K562 (cell line): ENCODE results near the gene OR2B2. TPM values are rescaled to one million over a fixed set of nuclear protein-coding genes. Genes with fewer than 3 reads are reported as not detected.

Experiments used
- ATAC-seq: fragments of 200-7000 bp; cut with Tn5 transposase; 3 replicates; pipeline ENCODE4 v1.9.1; 2020; ENCODE audit warnings: moderate library complexity
- BruUV-seq: library from RNA; stranded (reverse); fragments of 400-500 nt; replicated peaks from 2 replicates; lab custom pipeline; 2021; lab: Mats Ljungman, UMichigan
- CTCF ChIA-PET: fragments of 300-600 bp; formaldehyde crosslinking; extraction: SDS; loops from one replicate; lab custom pipeline; 2021; ENCODE audit warnings: low intra/inter-chr PET ratio; lab: Yijun Ruan, JAX
- POLR2A ChIA-PET: fragments of 300-600, 350-650 bp; sonication (Branson Sonifier 250); formaldehyde crosslinking; extraction: SDS; loops from one replicate; lab custom pipeline; 2021; ENCODE audit warnings: antibody characterized with exemption, inconsistent platforms; lab: Yijun Ruan, JAX
- DNase-seq, 4 experiments: peaks; one replicate each; pipeline versions ENCODE4 v3.0.0 to v3.0.0-alpha.2; 2011 to 2018; ENCODE audit warnings: low spot score in 3 of 4, mixed read lengths in 3 of 4; ENCODE audit errors: extremely low read depth in 1 of 4
- FAIRE-seq: peaks from 2 replicates; lab custom pipeline; 2011; peaks lifted over from hg19 to GRCh38; lab: Jason Lieb, UNC
- H2AFZ ChIP-seq: 2 replicates; pipeline ENCODE4 v1.6.0; 2011; ENCODE audit warnings: low read depth, low read length, control low read depth, inconsistent platforms
- H3K27ac ChIP-seq: fragments of 200-600 bp; 3 replicates; pipeline ENCODE4 v1.8.0; 2011; ENCODE audit warnings: low read depth, mild to moderate bottlenecking, control low read depth, inconsistent platforms, low read length, moderate library complexity, mixed read lengths; ENCODE audit errors: extremely low read depth
- H3K27me3 ChIP-seq, 2 experiments: fragments of 300-600 bp in 1 of 2; 2 replicates in 1 of 2; 3 replicates in 1 of 2; pipeline versions ENCODE4 v1.6.0 to v1.8.0; 2011; ENCODE audit warnings: inconsistent platforms in 2 of 2, low read length in 2 of 2, mild to moderate bottlenecking in 1 of 2, mixed read lengths in 1 of 2, moderate library complexity in 1 of 2; ENCODE audit not compliant: control insufficient read depth in 2 of 2, insufficient read depth in 2 of 2
- H3K36me3 ChIP-seq: fragments of 300-600 bp; 3 replicates; pipeline ENCODE4 v1.8.0; 2011; ENCODE audit warnings: mild to moderate bottlenecking, low read length, inconsistent platforms; ENCODE audit not compliant: control insufficient read depth, insufficient read depth
- H3K4me1 ChIP-seq, 2 experiments: fragments of 200-600 bp in 1 of 2; replicated peaks in 1 of 2; 2 replicates in 1 of 2; 3 replicates in 1 of 2; pipeline versions ENCODE4 v1.5.1 to v1.8.0; 2011; ENCODE audit warnings: inconsistent platforms in 2 of 2, low read length in 2 of 2, mild to moderate bottlenecking in 1 of 2, mixed read lengths in 1 of 2, moderate library complexity in 1 of 2; ENCODE audit not compliant: control insufficient read depth in 2 of 2, insufficient read depth in 2 of 2
- H3K4me2 ChIP-seq: 2 replicates; pipeline ENCODE4 v1.6.1; 2011; ENCODE audit warnings: low read length, control low read depth, inconsistent platforms, mixed read lengths; ENCODE audit not compliant: insufficient read depth
- H3K4me3 ChIP-seq: fragments of 200-600 bp; sonication (generic), shearing (Covaris generic); 2 replicates; pipeline ENCODE4 v1.5.1; 2016; ENCODE audit warnings: control low read depth, inconsistent platforms
- H3K79me2 ChIP-seq: fragments of 200-600 bp; 3 replicates; pipeline ENCODE4 v1.8.0; 2011; ENCODE audit warnings: low read length, inconsistent platforms; ENCODE audit not compliant: control insufficient read depth, insufficient read depth
- H3K9ac ChIP-seq, 2 experiments: 2 replicates each; pipeline versions ENCODE4 v1.6.0 to v1.6.1; 2011; ENCODE audit warnings: low read depth in 2 of 2, low read length in 2 of 2, control low read depth in 1 of 2, inconsistent platforms in 1 of 2, mild to moderate bottlenecking in 1 of 2, mixed read lengths in 1 of 2; ENCODE audit not compliant: insufficient read depth in 1 of 2
- H3K9me1 ChIP-seq: one replicate; pipeline ENCODE4 v1.6.0; 2011; ENCODE audit warnings: inconsistent platforms, mild to moderate bottlenecking, low read length, moderate library complexity; ENCODE audit not compliant: control insufficient read depth, insufficient read depth
- H3K9me3 ChIP-seq: replicated peaks from 2 replicates; pipeline ENCODE4 v1.5.1; 2011; ENCODE audit warnings: low read depth, low read length, inconsistent platforms; ENCODE audit not compliant: control insufficient read depth, insufficient read depth
- H4K20me1 ChIP-seq: replicated peaks from 2 replicates; pipeline ENCODE4 v1.6.1; 2011; ENCODE audit warnings: low read length, inconsistent platforms, mixed read lengths; ENCODE audit not compliant: control insufficient read depth, insufficient read depth
- CSDE1 ChIP-seq, 2 experiments: fragments of 450-650 bp; IDR thresholded peaks; 2 replicates each; pipeline ENCODE4 v1.6.1; 2016; ENCODE audit warnings: mild to moderate bottlenecking in 1 of 2
- DPF2 ChIP-seq: fragments of 450-650 bp; IDR thresholded peaks from 2 replicates; pipeline ENCODE4 v1.6.1; 2016
- E2F3 ChIP-seq: fragments of 250-450 bp; sonication (Bioruptor Pico); IDR thresholded peaks from 2 replicates; pipeline ENCODE4 v1.4.0; 2020; ENCODE audit warnings: mild to moderate bottlenecking
- E2F6 ChIP-seq, 2 experiments: IDR thresholded peaks; 2 replicates each; pipeline ENCODE4 v1.6.1; 2011; ENCODE audit warnings: borderline replicate concordance in 1 of 2, control low read depth in 1 of 2, low read depth in 1 of 2, low read length in 1 of 2, mild to moderate bottlenecking in 1 of 2, mixed read lengths in 1 of 2, moderate library complexity in 1 of 2; ENCODE audit not compliant: insufficient read depth in 1 of 2, insufficient read length in 1 of 2, poor library complexity in 1 of 2, severe bottlenecking in 1 of 2; ENCODE audit errors: extremely low read depth in 1 of 2
- KLF13 ChIP-seq: fragments of 450-650 bp; IDR thresholded peaks from 2 replicates; pipeline ENCODE4 v1.6.1; 2016; ENCODE audit warnings: missing genetic modification characterization, low read depth, mild to moderate bottlenecking, missing compliant biosample characterization, moderate library complexity, borderline replicate concordance
- KLF6 ChIP-seq: fragments of 250-450 bp; sonication (Bioruptor Pico); IDR thresholded peaks from 2 replicates; pipeline ENCODE4 v1.4.0; 2020; ENCODE audit warnings: mild to moderate bottlenecking, moderate library complexity, borderline replicate concordance
- NKRF ChIP-seq: fragments of 450-650 bp; IDR thresholded peaks from 2 replicates; pipeline ENCODE4 v1.6.1; 2016; ENCODE audit warnings: borderline replicate concordance
- PTRF ChIP-seq: fragments of 450-650 bp; IDR thresholded peaks from 2 replicates; pipeline ENCODE4 v1.6.1; 2016; ENCODE audit warnings: mild to moderate bottlenecking, missing genetic modification characterization, missing compliant biosample characterization
- PYGO2 ChIP-seq: fragments of 450-650 bp; IDR thresholded peaks from 2 replicates; pipeline ENCODE4 v1.6.1; 2016; ENCODE audit warnings: mild to moderate bottlenecking, missing genetic modification characterization, moderate library complexity, missing compliant biosample characterization
- RFX1 ChIP-seq: fragments of 450-650 bp; IDR thresholded peaks from 2 replicates; pipeline ENCODE4 v1.6.1; 2016; ENCODE audit warnings: mild to moderate bottlenecking, moderate library complexity
- ZFP36 ChIP-seq: fragments of 150-350 bp; IDR thresholded peaks from 2 replicates; pipeline ENCODE4 v1.6.1; 2018; ENCODE audit warnings: low read length, low read depth; ENCODE audit not compliant: partially characterized antibody
- ZNF184 ChIP-seq: sonication (generic); formaldehyde crosslinking; IDR thresholded peaks from 2 replicates; pipeline ENCODE4 v1.5.0; 2020; ENCODE audit warnings: missing genetic modification reagents
- ZNF212 ChIP-seq: fragments of 450-650 bp; formaldehyde crosslinking; IDR thresholded peaks from 2 replicates; pipeline ENCODE4 v1.4.0; 2020; ENCODE audit warnings: mild to moderate bottlenecking
- ZNF75A ChIP-seq: fragments of 450-650 bp; formaldehyde crosslinking; IDR thresholded peaks from 2 replicates; pipeline ENCODE4 v1.4.0; 2020; ENCODE audit warnings: mild to moderate bottlenecking
- WGBS: fragments of 100-300 bp; shearing (Covaris generic); methylation state at CpG from one replicate; pipeline ENCODE4 v1.1.6; 2016; ENCODE audit warnings: low coverage, mixed read lengths; ENCODE audit not compliant: insufficient coverage; ENCODE audit errors: missing lambda C conversion rate; 5-methylcytosine and 5-hydroxymethylcytosine counted together
- in situ Hi-C: fragments of 300-500 bp; cut with MboI; formaldehyde crosslinking; loops from 4 replicates; pipeline ENCODE4 v1.15.0; 2018; ENCODE audit warnings: inconsistent platforms, mixed read lengths
- intact Hi-C: fragments of 100-400 bp; cut with micrococcal nuclease; formaldehyde crosslinking; loops from 2 replicates; pipeline ENCODE4 v1.14.2; 2022
- polyA plus RNA-seq, 8 experiments: library from polyadenylated mRNA; depleted of rRNA in 4 of 8; stranded (reverse) in 5 of 8; unstranded in 3 of 8; fragments of >200 nt; fragmentation: Nextera tagmentation in 2 of 8; fragmentation: Illumina TruSeq in 1 of 8; extraction: Ambion mirVana in 2 of 8; extraction: Trizol in 1 of 8; gene quantifications; 2 replicates each; pipeline versions ENCODE4 v1.2.1 to v1.2.3, GENCODE V29; 2011 to 2014; ENCODE audit warnings: inconsistent platforms in 1 of 8, missing spikeins in 1 of 8
- total RNA-seq, 7 experiments: library from RNA; depleted of rRNA in 6 of 7; stranded (reverse); fragments of >200 nt in 6 of 7; fragmentation: Illumina TruSeq in 2 of 7; extraction: Trizol in 2 of 7; gene quantifications; 2 replicates each; pipeline versions ENCODE4 v1.2.1 to v1.2.3, GENCODE V29; 2011 to 2021; ENCODE audit warnings: low replicate concordance in 1 of 7
- TF ChIP-seq, protein P1 (sequence below): fragments of 250-450 bp; sonication (Bioruptor Pico); IDR thresholded peaks from 2 replicates; pipeline ENCODE4 v1.8.0; 2022; ENCODE audit warnings: inconsistent platforms, mild to moderate bottlenecking, moderate library complexity, borderline replicate concordance
- TF ChIP-seq, protein P2 (sequence below): fragments of 450-650 bp; IDR thresholded peaks from 2 replicates; pipeline ENCODE4 v1.6.1; 2016; ENCODE audit warnings: missing biosample characterization, missing genetic modification characterization
- TF ChIP-seq, protein P3 (sequence below): IDR thresholded peaks from 2 replicates; pipeline ENCODE4 v1.6.1; 2011; ENCODE audit not compliant: insufficient read length; ENCODE audit errors: extremely low read depth

Gene OR2B2
- total and polyA plus RNA-seq, 9 of the 15 experiments (the other 6 are each of a cell fraction or from before 2014, with no cell fraction given): 0.24 TPM; not detected in 8

GRCh38 chr6:27867945-27868300, 44.3 kb downstream of the OR2B2 start:
- H3K9me3 ChIP-seq: no peaks in the 10 kb centered on the region
- POLR2A ChIA-PET: interaction anchor here (0.9 to 18.7 kb wide), 11 partner anchors 11 to 1652 kb away, joined by 3 to 306 read pairs (median 19); a partner anchor contains a TSS
- no peaks in the 10 kb centered on the region for H3K27me3 ChIP-seq
- in situ Hi-C loops (no loop called here), intact Hi-C loops (loop anchor here (2.0 kb wide), 1 partner anchor 29 kb away; a partner anchor contains a TSS)
- H3K4me3 ChIP-seq: peak overlapping the region; percentile 43; the same call in 1 of the 2 replicates
- DNase-seq (no peak), ATAC-seq (no peak), FAIRE-seq (no peak)
- H4K20me1 ChIP-seq: no peaks in the 10 kb centered on the region
- BruUV-seq: no TSS peak
- H3K9me1 ChIP-seq: no peaks in the 10 kb centered on the region
- peaks cover 32% of the 10 kb centered on the region for H3K79me2 ChIP-seq
- 39% methylated on average over 1 of the region's 1 CpG for WGBS
- peak overlapping the region; percentile 68; the same call in 2 of the 3 replicates for H3K27ac ChIP-seq
- CTCF ChIA-PET: no interaction called here
- H3K36me3 ChIP-seq: no peaks in the 10 kb centered on the region
- peak overlapping the region; percentile 67; the same call in 1 of the 2 replicates for H3K4me2 ChIP-seq
- peaks cover 0 to 21% of the 10 kb centered on the region in 2 experiments; a peak in 4 of 5 replicates for H3K4me1 ChIP-seq
- H2AFZ ChIP-seq: peak overlapping the region; percentile 35; the same call in 1 of the 2 replicates
- H3K9ac ChIP-seq: peak overlapping the region in 1 of 2 experiments; percentile 74; a peak in 2 of 4 replicates
- TF ChIP-seq KLF6 (no peak), E2F3 (CRISPR knock-in tag) (no peak), KLF13 (tag) (no peak), ZFP36 (no peak), CSDE1 (IDR thresholded peaks at IDR 0.05) (no peak), E2F6 (IDR thresholded peaks at IDR 0.05; ENCODE audit: borderline replicate concordance in 1 of 2, extremely low read depth in 1 of 2, insufficient read depth in 1 of 2, insufficient read length in 1 of 2, low read depth in 1 of 2, low read length in 1 of 2, poor library complexity in 1 of 2, severe bottlenecking in 1 of 2) (no peak), NKRF (no peak), RFX1 (no peak), PYGO2 (tag) (no peak), ZNF212 (no peak), ZNF75A (CRISPR knock-in tag) (no peak), PTRF (tag) (no peak), DPF2 (no peak), ZNF184 (CRISPR knock-in tag) (no peak)
- TF ChIP-seq, protein P1, sequence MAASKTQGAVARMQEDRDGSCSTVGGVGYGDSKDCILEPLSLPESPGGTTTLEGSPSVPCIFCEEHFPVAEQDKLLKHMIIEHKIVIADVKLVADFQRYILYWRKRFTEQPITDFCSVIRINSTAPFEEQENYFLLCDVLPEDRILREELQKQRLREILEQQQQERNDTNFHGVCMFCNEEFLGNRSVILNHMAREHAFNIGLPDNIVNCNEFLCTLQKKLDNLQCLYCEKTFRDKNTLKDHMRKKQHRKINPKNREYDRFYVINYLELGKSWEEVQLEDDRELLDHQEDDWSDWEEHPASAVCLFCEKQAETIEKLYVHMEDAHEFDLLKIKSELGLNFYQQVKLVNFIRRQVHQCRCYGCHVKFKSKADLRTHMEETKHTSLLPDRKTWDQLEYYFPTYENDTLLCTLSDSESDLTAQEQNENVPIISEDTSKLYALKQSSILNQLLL (CRISPR knock-in tag): no peak
- TF ChIP-seq, protein P2, sequence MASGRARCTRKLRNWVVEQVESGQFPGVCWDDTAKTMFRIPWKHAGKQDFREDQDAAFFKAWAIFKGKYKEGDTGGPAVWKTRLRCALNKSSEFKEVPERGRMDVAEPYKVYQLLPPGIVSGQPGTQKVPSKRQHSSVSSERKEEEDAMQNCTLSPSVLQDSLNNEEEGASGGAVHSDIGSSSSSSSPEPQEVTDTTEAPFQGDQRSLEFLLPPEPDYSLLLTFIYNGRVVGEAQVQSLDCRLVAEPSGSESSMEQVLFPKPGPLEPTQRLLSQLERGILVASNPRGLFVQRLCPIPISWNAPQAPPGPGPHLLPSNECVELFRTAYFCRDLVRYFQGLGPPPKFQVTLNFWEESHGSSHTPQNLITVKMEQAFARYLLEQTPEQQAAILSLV: no peak
- TF ChIP-seq, protein P3, sequence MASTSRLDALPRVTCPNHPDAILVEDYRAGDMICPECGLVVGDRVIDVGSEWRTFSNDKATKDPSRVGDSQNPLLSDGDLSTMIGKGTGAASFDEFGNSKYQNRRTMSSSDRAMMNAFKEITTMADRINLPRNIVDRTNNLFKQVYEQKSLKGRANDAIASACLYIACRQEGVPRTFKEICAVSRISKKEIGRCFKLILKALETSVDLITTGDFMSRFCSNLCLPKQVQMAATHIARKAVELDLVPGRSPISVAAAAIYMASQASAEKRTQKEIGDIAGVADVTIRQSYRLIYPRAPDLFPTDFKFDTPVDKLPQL: no peak
